Measurements from ENCODE around the gene KIFC1.
"Not testable (repeated sequence)": the region's sequence is repeated elsewhere in the genome, so short reads cannot be mapped to it uniquely, and the experiment has no call there.

- TF ChIP-seq CTCF (IDR thresholded peaks at IDR 0.05); EZH2 (IDR thresholded peaks at IDR 0.05; ENCODE audit: borderline replicate concordance, insufficient read depth, low read depth, low read length, poor library complexity, severe bottlenecking): not testable (repeated sequence)
These were observed 35.8 kb upstream of the KIFC1 start for GRCh38 chr6:33355860-33356259.

Measured in B cell (primary cell).